GM18873 (cell line): ENCODE results near the gene ADARB2.

Experiments used
- ATAC-seq: cut with Tn5 transposase; IDR thresholded peaks from one replicate; pipeline ENCODE4 v1.9.1; 2021; ENCODE audit warnings: mild to moderate bottlenecking, moderate library complexity, moderate number of reproducible peaks; ENCODE audit not compliant: unreplicated experiment, low FRiP score

The ADARB2 gene

DNA sequence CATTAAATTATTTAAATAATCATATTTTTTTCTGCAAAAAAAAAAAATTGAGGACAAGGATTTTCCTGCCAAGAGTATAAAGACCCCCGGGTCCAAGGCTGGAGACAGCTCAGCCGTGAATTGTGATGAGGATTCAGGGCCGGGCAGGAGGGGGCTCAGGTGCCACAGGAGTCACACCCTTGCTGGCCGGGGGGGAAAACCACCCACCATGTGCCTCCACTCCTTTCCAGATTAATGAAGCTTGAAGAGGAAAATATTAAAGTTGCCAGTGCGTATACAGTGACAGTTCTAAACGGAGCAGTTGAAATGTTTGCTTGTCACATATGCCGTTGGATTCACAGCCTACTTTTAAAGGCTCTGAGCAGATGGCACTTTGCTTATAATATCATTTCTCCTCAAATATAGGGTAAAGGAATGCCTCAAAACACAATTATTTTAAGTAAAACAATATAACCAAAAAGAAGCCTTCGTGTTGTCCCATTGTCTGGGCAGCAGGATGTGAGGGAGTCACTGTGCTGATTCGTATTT lies 49.6 kb downstream of the ADARB2 start:
- ATAC-seq, result no peak

DNA sequence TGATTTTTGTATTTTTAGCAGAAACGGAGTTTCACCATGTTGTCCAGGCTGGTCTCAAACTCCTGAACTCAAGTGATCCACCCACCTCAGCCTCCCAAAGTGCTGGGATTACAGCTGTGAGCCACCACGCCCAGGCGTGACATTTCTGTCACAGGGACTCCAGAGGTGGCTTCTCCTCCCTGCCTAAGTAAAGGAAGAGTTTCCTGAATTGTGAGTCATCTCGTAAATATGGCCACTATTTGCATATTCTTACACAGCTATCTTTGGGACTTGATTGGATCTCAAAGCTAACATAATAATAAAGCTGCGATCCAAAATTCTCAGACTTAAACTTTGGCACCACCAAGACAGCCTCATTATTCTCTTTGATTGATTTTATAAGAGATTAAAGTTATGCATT lies 50.1 kb downstream of the ADARB2 start:
- no peak for ATAC-seq

DNA sequence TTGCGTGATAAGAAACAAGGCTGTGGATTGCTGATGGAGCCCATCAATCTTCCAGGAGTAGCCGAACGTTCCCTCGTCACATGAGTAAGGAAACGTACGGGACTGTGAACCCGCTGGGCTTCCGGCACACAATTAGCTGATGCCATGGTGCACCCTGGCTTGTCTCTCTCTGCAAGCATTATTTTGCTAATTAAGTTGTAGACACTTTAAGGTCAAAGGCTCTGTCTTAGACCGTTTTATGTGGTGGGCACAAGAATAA lies 50.9 kb downstream of the ADARB2 start:
- no peak for ATAC-seq

DNA sequence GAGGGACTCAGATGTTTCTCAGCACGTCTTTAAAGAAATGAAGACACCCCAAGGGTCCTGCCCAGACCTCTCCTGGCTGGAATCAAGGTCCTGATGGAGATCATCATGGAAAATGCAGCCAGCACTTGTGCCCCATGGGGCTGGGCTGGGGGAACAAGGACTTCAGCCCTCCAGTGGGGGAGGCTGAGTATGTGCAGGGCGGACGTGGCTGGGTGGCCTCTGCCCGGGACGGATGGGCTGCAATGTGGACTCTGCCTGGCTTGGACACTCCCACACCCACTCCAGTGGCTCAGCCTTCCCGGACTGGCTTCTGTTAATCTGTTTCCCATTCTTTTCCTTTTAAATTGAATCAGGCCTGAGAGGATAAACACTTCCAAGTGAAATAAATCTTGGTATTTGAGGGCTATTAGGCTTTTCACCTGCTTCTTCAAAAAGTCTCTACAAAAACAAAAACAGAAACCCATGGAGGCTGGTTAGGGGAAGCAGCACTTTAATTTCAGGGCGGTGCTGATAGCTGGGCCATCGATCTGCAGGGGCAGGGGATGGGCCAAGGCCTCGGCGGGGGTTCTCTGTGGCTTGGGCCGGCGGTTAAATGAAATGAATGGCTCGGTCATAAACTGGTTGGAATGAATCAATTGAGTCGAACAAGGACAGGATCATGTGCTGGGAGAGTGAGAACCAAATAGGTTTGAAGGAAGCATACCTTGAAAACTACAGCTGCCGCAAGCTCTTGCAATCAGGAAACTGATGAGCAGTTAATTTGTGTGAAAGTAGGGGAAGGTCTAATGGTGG lies 51.4 kb downstream of the ADARB2 start:
- no peak for ATAC-seq

DNA sequence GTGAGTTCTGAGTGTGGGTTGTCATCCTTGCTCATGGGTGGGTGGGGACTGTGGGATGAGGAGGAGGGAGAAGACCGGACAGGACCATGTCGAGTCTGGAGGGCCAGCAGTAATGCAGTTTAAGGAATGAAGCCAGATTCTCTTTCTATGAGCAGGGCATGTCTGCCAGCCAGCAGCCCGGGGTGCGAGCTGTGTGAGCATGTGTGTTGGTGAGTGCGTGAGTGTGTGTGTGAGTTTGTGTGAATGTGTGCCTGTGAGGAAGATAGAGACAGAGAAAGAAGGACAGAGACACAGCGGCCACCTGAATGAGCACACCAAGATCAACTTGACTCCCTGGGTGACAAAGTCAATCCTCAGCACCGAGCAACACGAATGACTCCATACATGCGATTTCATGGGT lies 52.3 kb downstream of the ADARB2 start:
- ATAC-seq, result no peak

DNA sequence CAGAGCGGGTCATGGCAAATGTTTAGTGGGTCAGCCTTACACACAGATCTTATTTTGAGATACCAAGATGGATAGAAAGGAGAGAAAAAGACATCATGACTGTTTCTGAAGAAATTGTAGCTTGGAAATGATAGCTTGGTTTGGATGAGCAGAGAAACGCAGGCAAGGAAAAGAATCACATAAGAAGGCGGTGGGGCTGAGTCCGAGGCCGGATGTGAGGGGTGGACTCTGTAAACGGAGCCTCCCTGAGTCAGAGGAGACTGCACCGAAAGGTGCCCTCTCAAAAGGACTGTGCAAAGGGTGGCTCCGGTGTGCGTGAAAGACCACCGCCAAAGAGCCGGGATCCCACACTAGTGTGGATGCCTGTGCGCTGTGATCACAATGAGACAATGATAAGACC lies 53.7 kb downstream of the ADARB2 start:
- ATAC-seq, result no peak

DNA sequence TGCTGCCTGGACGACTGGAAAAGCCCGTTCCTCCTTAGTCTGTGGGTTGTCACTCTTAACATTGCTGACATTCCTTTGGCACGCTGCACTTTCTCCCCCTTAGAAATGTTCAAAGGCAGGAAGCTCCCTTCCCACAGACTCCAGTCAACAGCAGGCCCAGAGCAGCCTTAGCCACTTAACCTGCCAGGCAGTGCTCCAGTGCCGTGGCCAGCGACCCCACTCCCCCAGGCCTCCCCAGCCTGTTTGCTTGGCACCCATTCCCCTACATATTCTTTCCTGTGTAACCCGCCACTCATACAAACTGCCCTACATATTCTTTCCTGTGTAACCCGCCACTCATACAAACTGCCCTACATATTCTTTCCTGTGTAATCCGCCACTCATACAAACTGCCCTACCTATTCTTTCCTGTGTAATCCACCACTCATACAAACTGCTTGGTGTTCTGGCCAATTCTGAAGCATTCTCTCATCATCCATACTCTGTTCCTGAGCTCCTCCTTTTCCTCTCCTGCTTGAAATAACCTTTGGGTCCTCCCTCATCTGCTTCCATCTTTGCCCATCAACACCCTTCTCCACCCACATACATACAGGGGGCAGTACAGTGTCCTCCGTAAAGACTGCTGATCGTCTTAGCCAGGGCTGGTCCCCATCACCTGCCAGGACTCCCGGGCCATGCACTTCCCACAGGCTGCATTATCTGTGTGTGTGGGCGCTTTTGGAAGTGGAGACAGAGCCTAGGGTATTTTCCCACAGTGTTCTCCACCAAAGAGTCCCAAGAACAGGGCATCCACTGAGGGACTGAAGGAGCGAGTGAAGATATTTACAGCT lies 57.3 kb downstream of the ADARB2 start:
- ATAC-seq, result no peak

DNA sequence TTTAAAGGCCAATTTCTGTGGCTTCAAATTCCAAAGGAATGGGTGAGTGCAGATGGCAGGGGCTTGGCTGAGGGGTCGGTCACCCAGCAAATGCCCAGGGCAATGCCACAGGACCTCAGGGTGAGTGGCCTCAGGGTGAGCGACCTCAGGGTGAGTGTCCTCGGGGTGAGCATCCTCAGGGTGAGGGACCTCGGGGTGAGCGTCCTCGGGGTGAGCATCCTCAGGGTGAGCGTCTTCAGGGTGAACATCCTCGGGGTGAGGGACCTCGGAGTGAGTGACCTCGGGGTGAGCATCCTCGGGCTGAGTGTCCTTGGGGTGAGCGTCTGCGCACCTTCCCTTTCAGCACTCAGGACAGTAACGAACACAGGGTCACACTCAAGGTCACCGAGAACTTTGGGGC lies 59.2 kb downstream of the ADARB2 start:
- ATAC-seq, result no peak

DNA sequence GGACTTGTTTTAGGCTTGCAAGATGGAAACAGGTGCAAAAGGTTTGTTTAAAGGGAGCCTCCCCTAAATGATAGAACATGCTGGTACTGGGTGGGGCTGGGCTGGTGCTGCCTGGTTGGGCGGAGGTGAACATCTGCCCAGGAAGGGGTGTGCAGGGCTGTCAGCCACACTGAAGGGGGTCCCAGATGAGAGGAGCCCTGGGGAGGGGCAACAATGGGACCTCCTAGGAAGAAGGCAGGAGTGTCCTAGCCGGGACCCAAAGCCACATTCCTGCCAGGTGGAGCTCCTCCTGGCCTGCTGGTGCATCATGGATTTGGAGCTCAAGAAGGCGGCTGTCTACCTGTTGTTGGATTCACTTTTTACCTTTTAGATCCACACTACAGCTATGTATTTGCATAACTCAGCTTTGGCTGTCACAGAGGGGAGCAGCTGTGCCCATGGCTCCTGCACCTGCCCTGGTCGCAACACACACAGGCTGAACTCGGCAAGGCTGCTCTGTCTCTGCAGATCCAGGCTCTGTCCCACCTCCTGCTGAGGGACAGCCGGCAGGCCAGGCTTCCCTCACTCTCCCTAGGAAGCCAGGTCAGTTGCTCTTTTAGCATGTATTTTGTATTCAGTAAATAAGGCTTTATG lies 59.9 kb downstream of the ADARB2 start:
- no peak for ATAC-seq

DNA sequence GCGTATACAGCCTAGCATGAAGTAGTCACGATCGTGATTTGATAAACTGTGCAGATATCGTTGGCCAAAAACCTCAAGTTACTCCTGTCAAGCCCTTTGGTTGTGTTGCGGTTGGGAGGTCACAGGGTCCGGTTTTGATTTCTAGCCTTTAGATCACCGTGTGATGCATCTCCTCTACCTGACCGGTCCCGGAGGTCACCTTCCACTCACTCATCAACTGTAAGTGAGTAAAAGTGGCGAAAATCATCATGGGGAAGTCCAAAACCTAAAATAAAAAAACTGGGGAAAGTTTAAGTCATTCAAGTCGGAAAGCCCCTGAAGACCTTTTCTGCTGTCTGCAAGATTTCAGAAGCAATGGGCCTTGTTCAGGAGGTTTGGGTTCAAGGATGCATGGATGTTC lies 62.8 kb downstream of the ADARB2 start:
- no peak for ATAC-seq

DNA sequence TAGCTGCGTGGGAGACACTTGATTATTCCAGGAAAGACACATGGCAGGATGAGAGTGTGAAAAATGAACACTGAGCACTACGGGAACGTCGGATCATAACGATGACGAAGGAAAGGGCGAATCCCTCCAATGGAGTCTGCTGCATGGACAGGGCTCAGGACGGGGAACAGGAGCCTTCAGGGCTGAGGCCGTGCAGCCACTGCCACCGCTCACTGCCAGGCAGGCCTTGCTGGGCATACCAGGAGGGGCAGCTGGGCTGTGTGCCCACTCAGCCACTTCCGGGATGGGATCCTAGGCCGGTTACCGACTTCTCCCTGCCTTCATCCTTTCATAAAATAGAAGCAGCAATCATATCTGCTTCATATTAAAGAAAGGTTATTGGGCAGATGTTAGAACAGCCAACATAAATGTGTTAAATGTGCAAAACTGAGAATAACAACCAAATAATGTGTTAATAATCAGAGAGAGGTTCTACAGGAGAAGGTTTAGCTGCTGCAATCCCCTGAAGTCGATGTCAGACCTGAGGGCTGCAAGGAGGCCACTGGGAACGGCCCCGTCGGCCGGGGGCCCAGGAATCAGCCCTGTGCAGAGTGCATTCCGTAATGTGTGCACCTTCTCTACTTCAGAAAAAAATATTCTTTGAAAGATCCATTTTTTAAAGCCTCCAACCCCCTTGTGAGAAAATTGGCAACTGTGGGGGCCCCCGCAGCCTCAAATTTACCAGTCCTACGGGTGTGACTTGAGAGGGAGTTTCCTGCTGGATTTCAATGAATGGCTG lies 63.6 kb downstream of the ADARB2 start:
- no peak for ATAC-seq

DNA sequence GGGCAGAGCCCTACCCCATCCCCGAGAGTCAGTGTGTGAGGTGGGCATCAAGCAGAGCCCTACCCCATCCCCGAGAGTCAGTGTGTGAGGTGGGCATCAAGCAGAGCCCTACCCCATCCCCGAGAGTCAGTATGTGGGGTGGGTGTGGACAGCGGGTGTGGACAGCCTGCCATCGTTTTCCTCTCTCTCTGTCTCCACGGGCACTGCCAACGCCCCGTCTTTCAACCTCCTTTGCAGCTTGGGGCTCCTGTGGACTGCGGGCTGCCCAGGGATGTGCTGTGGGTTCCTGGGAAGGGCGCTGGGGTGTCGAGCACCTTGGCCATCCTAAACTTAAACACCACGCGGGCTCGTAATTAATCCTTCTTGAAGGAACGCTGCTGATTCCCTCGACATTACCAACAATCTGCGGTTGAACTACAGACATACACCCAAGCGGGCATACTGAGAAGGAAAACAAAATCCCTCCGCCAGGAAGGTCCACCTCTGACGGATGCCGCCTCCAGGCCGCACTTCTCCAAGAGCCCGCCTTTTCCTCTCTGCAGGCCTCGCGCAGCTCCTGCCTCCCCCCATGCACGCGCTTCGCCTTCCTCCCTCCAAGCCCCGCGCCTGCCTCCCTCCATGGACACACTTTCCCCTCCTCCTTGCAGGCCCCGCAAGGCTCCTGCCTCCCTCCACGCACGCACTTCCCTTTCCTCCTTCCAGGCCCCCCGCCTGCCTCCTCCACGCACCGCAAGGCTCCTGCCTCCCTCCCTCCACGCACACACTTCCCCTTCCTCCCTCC lies 65.1 kb downstream of the ADARB2 start:
- no peak for ATAC-seq

DNA sequence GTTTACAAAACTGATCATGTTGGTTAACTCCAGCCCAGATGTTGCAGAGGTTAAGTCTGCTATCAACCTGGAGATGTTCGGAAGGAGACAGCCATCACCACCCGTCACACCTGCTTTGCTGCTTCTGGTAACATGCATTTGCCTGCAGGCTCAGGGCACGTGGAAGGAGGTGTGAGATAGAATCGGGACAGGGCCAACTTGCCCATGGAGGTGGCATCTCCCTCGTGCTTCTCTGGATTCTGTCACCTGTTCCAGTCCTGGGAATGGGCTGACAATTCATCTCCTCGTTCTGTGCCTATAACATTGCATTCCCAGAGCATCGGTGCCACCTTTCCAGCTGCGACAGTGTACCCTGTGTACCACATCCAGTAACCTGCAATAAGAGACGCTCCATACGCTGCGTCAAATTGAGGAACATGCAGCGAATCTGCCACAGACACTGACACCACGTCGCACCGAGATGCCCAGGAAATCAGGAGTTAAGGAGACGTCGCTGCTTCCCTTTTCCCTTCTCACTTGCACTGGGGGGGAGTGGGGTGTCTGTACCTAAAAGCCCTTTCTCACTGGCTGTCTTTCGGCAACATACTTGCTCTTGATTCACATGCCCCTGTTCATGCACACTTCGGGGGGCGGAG lies 65.8 kb downstream of the ADARB2 start:
- ATAC-seq, result no peak

DNA sequence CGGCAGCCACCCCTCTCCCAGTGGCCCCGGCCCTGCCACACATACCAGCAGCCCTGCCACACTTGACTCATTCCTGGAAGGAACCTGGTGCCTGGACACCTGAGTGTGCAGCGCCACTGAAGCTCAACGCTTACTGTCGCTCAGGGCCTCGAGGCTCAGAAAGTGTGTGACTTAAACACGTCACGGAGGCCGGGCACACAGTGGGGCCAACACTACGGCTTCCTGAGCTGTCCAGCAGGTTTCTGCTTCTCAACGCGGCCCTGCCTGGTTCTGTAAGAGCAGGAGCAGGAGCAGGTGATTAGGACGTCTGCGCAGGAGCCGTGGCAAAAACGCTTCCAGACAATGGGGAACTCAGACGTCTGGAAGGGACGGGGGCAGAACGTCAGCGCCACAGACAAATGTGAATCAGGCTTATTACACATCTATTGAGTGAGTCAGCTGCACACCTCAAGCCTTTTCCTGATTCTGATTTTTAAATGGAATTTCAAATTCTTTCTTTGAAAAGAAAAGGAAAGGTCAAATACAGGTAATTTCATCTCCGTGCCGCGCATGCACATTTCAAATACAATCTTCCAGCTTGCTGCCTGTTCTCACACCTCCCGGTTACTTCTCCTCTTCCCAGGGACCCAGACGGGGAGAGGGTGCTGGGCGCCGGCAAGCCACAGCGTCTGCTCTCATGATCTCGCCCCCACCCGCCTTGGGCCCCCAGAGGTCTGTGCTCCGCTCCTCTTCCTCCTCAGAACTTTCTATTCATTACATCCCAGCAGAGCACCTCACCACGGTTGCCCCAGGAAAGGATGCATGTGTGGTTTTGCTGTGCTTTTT lies 66.6 kb downstream of the ADARB2 start:
- ATAC-seq, result no peak

DNA sequence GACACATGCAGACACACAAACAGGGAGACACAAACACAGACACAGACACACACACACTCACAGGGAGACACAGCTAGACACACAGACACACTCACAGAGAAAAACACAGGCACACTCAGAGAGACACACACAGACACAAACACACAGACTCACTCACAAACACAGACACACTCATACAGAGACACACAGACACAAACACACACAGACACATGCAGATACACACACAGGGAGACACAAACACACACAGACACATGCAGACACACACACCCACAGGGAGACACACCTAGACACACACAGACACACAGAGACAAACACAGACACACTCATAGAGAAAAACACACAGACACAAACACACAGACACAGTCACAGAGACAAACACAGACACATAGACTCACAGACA lies 67.9 kb downstream of the ADARB2 start:
- ATAC-seq, result no peak

DNA sequence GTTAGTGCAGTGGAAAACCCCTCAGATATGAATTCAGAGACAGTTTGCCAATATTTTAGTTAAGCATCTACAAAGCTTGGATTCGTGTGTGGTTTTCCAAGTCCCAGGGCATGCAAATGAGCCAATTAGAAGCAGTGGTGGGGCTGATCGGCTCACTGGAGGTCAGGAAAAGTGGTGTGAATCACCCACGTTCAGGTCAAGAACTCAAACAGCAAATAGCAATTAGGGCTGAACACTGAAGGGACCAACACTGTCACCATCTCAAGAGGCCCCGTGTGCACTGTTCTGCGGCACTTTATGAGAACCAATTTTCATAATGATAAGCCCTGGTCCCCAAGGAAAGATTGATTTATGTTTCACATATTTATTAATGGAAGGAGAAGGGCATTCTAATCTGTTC lies 68.9 kb downstream of the ADARB2 start:
- no peak for ATAC-seq

DNA sequence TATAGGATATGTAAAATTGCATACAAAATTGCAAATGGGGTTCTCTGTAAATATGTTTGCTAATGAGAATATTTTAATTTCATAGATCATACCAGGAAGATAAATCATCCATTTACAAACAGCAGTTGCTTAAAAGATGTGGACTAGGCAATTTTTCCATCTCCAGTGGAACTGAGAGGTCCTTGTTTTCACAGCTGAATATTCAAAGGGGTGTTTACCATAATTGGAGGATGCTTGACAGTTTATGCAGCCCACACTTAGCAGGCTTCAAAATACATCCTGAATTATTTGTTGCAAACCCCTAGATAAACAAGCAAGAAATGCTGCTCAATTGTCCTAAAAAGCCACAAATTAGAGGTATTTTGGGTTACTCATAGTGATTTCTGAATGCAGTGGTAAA lies 69.9 kb downstream of the ADARB2 start:
- ATAC-seq, result no peak

DNA sequence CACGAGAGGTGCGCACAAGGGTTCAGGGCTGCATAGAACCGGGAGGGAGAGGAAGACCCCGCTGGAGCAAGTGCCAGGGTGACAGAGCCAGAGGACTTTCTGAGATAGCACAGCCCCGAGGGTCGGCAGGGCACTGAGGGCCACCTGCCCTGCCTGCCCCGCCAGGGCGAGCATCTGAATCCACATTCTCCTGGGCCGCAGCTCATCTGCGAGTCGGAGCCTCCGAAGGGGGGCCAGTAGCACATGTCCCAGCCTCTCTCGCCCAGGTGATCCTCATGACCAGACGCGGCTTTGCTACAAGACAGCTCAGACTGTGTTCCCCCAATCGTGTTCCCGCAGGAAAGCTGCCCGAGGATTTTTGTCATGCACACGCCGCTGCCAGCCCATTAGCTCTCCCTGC lies 71.2 kb downstream of the ADARB2 start:
- no peak for ATAC-seq

DNA sequence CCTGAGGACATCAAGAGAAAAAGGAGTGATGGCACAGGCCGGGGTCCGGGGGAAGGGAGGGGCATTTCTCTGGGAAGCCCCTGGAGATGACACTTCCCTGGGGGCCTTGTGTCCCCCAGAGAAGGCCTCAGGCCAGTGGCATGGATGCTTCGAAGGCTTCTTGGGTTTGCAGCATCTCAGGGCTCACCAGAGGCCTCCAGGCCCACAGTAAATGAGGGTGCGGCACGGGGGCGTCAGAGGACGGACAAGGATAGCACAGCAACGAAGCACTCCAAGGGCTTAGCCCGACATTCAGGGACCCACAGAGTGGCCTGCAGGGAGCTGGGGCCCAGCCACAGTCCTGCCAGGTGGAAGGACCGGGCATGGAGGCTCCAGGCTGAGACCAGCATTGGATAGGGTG lies 71.6 kb downstream of the ADARB2 start:
- no peak for ATAC-seq
